HK-2 (cell line): Measurements from ENCODE around the gene NCMAP.

ENCODE experiments used
- DNase-seq: peaks from one replicate; pipeline ENCODE4 v3.0.0-alpha.2; 2018; ENCODE audit not compliant: unreplicated experiment

The NCMAP gene

DNA sequence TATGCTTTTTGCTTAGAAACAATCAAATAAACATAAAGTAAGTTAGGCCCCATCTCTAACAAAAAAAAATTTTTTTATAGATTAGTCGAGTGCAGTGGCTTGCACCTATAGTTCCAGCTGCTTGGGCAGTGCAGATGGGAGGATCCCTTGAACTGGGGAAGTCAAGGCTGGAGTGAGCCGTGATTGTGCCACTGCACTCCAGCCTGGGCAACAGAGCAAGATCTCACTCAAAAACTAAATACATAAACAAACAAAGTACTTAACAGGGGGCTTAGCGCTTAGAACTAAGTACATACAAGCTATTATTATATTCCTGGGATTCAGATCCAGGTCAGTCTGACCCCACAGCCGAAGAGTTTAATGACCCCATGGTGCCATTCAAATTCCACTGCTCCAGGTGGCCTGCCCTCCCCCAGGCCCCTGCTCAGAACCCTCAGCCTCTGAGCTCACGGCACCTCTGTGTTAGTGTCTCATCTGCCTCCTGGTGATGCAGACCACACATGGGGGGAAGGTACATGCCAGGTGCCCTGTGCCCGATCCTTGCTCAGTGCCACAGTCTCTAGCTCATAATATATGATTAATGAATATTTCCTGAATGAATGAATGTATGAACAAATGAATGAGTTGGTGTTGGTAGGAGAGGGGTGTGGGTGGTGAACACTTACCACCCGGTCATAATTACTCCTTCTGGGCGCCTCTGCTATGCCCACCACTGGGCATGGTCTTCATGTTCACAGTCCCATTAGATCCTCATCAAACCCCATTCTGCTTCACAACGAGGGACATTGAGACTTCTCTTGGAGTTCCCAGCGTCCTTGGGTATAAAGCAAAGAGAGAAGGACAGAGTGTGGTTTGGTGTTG is 14.6 kb downstream of the NCMAP start:
- DNase-seq, result no peak

DNA sequence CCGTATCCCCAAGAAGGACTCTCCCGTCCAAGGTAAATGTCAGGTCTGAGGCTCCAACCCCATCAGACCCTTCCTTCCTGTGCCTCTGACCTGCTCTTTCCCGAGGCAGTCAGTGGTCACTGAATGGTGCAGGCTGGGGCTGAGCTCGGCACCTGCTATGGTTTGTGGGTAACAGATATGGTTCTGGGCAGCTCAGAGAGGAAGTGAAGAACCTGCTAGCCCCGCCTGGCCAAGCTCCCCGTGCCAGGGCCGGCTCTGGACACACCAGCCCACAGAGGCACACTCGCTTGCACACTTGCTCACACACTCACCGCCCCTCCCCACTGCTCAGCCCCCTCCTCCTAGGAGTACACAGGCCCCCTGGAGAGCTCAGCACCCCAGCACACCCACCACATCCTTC is 16.4 kb downstream of the NCMAP start:
- DNase-seq, result no peak

DNA sequence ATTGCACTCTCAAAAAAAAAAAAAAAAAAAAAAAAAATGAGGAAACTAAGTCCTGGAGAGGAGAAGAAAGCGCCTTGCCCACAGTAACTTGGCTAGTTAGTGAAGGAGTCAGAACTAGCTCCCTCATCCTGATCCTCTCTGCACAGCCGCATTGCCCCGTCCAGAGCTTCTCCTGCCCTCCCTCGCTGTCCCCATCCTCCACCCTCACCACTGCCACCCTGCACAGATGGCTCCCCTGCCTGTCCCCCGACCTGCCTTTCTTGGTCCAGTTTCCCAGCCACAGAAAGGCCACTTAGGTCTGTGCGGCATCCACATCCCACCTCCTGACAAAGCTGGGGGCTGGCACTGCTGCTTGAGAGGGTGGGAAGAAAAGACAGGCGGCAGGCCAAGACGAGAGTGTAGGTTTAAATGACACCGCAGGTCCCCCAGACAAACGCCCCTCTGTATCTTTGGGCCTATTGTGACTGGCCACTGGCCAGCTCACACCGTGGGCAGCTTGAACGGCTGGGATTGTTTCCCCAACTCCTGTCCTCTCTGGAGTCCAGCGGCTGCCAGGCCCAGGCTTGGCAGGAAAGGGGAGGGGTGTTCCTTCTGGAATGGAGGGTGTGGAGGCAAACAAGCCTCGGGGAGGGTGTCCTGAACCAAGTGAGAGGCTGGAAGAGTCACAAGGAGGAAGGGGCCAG is 20.2 kb downstream of the NCMAP start:
- DNase-seq, result no peak

DNA sequence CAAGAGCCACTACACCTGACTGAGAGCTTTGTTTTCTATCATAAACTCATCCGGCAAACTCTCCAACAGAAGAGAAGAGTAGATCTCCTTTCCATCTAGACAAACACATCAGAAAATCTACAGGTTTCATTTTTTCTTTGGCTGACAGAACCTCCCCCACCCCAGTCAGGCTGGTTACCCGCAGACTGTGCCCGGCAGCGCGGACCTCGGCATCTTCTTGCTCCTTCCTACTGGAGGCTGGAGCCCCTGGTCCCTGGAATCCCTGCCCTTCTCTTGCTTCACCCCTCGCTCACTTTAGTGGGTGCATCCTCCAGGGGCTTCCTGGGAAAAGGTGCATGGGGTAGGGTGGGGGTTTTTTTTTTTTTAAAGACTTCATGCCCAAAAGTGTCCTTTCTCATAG is 23.0 kb downstream of the NCMAP start:
- DNase-seq, result no peak

DNA sequence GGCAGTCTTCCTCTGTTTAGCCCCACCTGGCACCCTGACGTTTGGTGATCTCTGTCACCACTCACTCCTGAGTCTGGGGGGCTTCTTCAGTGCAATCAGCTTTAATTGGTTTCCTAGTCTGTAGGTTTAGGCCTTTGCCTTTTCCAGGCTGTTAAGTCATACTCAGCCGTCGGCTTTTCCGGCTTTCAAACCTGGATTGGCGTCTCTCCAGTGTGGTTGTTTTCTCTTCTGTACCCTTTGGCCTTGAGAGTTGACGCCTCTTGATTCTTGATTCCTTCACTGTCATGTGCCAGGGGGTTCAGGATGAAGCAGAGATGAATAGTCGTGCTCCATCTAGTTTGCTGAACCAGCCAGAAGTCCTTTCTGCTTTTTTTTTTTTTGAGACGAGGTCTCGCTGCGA is 24.9 kb downstream of the NCMAP start:
- DNase-seq, result no peak

DNA sequence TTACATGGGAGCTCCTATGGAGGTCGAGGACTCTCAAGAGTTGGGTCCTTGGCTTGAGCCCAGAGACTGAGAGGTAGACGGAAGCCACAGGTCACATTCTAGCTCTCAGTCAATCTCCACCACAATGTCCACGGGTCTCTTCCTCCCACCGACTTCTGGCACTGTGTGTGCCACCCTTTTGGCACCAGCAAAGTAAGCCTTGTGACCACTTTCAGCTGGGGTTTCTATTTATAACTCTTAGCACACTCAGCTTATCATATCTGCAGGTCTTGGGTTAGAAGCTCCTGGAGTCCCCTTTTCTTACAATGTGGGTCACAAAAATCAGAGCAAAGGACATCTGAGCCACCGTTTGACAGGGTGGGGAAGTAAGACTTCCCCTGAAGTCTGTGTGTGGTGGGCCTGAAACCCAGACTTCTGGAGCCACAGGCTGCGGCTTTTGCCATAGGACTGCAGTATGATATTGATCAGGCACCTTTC is 28.3 kb downstream of the NCMAP start:
- no peak for DNase-seq

DNA sequence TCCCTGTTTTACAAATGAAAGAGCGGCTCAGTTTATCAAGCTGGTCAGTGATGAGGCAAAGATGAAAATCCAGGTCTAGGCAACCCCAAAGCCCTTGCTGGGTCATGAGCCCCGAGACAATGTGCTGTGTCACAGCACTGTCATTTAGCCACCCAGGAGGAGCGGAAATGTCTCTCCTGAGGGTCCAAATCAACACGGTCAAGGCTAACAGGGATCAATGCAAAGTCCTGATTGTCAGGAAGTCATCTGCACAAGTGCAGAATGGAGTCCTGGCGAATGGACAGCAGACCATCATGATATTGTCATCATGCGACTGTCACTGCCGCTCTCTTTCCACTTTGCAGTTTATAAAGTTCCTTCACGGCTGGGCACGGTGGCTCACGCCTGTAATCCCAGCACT is 30.2 kb downstream of the NCMAP start:
- no peak for DNase-seq

DNA sequence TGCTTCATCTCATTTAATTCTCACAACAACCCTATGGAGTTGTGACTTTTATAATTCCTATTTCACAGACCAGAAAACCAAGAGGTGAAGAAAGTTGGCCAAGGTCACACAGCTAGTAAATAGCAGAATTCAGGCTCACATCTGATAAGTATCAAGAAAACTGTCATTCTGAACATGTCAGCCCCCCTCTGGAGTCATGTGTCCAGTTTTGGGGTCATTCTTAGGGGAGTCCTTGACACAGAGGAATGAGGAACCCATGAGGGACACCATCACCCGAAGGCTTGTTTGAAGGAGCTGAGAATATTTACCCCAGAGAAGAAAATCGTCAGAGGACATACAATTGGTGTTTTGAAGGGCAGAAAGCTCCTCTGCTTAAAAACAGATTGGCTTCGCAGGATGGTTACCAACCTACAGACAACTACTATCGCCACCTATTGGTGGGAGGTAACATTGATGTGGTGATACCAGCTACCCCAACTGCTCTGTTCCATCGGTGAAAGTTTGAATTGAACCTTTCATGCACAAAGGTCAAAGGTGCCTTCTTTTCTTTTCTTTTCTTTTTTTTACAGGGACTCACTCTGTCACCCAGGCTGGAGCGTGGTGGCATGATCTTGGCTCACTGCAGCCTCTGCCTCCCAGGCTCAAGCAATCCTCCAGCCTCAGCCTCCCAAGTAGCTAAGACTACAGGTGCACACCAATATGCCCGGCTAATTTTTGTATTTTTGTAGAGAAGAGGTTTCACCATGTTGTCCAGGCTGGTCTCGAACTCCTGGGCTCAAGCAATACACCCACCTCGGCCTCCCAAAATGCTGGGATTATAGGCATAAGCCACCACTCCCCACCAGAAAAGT is 31.3 kb downstream of the NCMAP start:
- DNase-seq, result peak; percentile 15

DNA sequence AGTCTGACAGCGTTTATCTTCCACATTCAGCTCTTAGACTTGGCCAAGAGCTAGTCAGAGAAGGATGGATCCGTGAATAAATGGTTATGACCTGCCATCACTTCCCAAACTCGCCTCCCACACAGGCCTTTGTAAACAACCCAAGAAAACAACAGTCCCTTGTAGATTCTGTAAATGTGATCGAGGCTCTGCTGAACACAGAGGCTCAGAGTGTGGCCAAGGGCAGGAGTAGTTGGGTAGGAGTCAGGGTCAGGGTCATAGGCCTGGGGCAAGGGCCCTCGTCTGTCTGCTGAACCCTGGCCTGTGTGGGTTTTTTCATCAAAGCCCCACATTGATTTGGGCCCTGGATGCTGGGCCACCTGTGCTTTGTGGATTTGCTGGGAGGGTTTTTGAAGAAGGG is 32.7 kb downstream of the NCMAP start:
- DNase-seq, result no peak

DNA sequence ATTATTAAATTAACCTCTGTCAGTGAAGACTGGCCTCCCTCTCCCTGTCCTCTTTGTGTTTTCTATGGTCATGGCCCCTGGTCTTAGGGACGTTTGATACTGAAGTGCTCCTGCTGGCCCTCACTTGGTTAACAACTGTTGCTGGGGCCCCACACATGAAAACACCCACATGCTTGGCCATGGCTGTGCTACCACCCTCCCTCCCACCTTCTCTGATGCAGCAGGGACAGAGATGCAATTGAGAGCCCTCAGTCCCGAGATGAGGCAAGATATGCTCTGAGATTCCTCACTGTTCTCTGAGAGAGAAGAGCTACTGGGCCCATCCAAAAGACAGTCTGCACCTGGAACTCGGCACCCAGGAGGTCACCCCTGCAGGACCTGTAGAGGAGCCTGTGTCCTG is 33.3 kb downstream of the NCMAP start:
- DNase-seq, result no peak

DNA sequence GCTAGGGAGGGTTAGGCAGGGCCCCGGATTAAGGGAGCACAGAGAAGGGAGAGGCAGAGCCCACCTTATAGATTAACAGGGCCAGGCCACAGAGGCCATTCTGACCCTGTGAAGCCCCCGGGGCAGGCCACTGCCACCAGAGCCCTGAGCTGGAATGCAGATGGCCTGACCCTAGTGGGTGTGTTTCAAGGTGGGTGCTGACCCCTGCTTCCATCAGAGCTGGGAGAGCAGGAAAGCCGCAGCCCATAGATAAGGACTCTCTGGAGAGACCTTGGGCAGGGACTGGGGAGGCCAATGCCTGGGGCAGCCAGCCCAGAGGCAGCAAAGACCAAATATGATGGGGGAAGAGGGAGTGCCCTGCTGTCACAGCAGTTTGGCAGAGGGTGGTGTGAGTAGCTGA is 35.9 kb downstream of the NCMAP start:
- no peak for DNase-seq

DNA sequence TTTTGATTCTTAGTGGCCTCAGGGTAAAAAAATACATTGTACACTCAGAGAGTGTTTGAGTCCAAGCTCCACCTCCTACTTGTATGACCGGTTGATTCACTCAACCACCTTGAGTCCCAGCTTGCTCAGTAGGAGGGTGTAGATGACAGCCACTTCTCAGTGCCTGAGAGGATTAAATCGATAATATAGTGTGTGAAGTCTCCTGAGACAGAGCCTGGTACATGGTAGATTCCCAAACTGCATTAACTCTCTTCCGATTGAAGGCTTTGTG is 38.4 kb downstream of the NCMAP start:
- DNase-seq, result no peak

DNA sequence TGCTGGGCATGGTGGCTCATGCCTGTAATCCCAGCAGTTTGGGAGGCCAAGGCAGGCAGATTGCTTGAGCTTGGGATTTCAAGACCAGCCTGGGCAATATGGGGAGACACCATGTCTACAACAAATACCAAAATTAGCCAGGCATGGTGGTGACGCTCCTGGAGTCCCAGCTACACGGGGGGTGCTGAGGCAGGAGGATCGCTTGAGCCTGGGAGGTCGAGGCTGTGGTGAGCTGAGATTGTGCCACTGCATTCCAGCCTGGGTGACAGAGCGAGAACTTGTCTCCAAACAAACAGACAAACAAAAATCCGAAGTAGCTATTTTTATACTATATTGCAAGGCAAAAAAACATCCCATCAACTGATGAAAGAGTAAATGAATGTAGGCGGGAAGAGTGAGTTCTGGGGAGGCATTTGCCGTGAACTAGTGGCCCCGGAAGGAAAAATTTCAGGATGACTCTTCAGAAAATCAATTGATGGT is 40.6 kb downstream of the NCMAP start:
- no peak for DNase-seq

DNA sequence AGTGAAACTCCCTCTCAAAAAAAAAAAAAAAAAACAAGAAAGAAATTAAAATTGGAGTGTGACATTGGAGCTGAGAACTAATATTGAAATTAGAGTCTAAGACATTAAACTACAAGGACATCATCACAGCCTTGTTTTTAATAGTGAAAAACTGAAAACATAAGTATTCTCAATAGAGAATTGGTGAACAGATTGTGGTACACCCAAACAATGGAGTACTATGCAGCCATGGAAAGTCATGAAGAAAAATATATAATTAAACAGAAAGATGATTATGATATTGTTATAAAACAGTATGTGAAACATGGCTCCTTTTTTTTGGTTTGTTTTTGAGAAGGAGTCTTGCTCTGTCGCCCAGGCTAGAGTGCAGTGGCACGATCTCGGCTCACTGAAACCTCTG is 43.4 kb downstream of the NCMAP start:
- DNase-seq, result no peak

DNA sequence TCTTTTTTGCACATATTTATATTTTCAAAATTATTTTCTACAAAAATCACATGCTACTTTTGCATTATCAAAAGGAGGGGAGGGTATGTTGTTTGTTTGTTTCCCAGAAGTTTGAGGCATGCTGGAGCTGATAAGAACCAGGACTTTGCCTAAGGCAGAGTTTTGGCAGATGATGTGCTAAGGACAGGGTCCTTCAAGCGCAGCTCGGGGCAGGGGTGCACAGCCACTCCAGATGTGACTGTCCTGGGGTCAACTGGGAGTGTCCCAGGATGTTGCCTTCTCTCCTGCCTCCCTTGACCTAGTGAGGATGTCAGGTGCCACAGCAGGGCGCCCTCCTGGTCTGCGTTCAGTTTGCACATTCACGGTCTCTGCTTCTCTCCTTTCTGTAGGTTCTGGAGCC is 44.7 kb downstream of the NCMAP start:
- no peak for DNase-seq

DNA sequence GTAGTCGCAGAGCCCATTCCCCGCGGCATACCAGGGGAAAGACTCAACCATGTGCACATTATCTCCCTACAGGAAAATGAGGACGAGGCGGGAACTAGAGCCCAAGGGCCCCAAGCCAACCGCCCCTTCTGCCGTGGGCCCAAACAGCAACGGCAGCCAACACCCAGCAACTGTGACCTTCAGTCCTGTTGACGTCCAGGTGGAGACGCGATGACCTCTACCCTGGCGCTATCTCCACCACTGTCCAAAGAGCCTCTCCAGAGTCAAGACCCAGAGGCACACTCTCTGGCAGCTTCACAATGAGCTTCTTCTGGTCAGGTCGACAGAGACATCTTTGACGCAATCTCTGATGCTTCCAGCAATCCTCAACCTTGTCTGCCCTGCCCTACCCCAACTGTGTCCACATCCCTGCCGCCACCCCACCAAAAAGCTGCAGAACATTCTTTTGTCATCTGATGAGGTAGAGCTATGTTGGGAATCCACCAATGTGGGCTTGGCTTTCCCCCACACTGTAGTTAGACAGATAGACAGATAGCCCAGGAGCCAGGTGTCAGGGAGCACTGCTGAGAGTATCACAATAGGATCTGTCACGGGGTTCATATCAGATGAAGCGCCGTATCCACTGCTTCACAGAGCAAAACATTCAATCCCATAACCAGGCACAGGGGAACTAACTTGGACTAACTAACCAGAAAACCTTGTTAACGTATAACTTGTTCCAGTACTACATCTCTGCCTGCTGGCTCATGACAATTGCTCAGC is 49.8 kb downstream of the NCMAP start:
- DNase-seq, result no peak

DNA sequence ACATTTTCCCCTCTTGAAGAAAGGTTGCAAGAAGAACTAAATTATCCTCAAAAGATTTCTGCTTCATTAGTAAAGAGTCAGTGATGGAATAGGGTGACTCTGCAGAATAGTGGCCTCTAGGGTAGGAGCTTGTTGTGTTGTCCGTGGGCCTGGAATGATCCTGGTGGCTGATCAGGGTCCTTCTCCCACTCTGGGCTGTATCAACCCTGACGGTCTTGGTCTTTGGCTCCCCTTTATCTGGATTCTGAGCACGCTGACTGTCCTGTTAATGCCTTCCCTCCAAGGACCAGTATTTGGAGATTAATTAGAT is 50.4 kb downstream of the NCMAP start:
- no peak for DNase-seq

DNA sequence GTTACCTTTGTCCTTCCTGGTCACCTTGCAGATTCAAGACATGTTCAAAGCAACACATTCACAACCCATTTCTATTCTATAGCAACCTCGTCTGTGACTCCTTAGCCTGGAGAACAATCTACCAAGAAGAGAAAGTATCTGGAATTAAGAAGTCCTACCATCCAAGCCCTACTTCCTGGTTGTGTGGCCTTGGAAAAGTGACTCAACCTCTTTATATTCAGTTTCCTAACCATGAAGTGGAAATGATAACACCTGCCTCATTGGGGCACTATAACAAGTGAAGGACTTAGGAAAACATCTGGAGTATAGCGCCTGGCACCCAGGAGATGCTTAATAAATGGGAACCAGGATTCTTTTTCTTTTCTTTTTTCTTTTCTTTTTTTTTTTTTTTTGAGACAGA is 50.7 kb downstream of the NCMAP start:
- no peak for DNase-seq

DNA sequence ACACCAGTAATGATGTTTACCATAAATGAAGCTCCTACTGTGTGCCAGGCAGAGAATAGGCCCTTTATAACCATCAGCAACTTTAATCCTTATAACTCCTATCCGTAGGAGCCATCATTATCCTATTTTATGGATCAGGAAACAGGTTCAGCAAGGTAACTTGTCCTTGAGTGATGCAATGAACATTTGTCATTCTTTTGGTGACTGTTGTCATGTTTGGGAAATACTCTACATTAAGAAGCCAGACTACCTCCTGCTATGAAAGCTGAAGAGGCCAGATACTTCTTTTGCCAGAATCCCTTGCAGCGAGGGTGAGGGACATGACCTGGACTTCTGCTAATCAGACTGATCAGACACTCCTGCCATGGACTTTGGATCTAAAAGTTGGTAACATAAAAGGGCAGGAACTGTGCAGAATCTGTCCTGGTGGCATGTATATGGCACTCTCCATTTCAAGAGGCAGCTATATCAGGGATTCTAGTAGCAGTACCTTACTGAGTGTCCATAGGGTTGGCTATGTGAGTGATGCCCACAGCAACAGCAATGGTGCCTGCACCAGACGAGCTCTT is 54.1 kb downstream of the NCMAP start:
- DNase-seq, result no peak

DNA sequence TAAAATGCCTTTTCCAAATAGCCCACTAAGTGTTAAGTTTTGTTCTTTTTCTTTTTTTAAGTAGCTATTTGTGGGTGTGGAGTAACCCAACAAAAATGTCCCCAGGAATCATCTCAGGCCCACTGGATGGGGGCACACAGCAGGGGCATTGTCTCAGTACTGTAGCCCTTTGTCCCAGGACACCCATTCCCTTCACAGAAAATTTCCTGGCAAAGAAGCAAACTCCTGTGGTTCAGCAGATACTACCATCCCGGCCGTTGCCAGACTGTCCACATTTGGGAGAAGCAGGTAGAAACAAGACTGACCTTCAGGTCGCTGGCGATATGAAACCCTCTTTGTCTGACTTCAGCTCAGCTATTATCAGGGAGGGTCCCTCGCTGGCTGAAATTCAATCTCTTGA is 63.5 kb downstream of the NCMAP start:
- no peak for DNase-seq

DNA sequence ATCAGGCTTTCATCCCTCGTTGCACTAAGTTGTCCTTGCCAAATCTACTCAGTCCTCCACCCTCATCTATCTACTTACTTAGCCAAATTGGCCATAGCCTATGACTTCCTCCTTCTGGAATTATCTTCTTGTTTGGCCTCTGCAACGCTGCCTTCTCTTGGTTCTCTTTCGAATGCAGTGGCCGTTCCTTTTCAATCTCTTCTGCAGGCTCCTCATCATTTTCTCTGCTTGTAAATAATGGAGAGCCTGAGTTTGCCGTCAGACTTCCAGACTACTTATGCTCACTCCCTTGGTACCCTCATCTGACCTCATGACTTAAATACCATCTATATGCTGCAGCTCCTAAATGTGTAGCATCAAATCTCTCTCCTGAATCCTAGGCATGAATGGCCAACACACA is 64.8 kb downstream of the NCMAP start:
- no peak for DNase-seq

DNA sequence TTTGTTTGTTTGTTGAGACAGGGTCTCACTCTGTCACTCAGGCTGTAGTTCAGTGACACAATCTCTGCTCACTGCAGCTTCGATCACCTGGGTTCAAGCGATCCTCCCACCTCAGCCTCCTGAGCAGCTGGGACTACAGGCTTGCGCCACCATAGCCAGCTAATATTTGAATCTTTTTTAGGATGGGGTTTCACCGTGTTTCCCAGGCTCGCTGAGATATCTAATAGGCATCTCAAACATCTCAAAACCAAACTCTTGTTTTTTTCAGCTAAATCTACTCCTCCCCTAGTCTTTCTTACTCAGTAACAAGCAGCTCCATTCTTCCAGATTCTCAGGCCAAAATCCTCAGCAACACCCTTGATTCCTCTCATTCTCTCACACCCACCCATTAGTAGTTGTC is 65.2 kb downstream of the NCMAP start:
- DNase-seq, result no peak
